GM19468 (cell line): Measurements from ENCODE around the gene RPTOR.

Experiments
- ATAC-seq: cut with Tn5 transposase; IDR thresholded peaks from one replicate; pipeline ENCODE4 v1.9.1; 2021; ENCODE audit warnings: mild to moderate bottlenecking, moderate library complexity, moderate number of reproducible peaks; ENCODE audit not compliant: unreplicated experiment; ENCODE audit errors: extremely low read depth

Gene RPTOR

DNA sequence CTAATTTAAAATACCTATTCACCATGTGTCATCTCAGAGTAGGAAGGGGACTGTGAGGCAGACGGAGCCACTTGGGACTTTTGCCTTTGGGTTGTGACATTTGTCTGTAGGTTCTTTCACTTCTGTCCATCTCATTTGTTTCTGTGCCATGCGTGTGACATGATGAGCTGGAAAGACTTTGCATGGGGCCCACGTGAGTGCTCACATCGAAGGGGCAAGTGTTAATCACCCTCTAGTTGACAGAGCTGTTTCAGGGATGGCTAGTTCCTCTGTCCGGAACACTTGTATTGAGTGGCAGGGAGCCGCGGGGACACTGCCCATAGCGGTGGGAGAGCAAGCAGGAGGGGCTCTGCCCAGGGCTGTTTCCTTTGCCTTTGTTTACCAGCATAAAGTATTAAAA, 112.0 kb downstream of the RPTOR start:
- no peak for ATAC-seq

DNA sequence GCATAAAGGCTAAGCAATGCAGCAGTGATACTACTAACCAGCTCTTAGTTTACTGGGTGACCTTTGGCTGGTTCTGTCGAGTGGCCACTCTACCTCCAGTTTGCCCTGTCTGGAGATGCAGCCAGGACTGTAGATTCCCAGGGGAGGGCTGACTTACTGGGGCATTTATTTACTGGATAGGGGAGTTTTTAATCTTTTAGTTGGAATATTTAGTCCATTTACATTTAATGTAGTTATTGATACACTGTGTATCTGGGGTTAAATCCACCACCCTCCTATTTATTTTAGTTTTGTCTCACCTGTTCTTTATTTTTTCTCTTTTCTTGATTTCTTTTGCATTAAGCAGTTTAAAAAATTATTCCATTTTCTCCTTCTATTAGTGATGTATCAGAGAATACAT, 112.9 kb downstream of the RPTOR start:
- no peak for ATAC-seq

DNA sequence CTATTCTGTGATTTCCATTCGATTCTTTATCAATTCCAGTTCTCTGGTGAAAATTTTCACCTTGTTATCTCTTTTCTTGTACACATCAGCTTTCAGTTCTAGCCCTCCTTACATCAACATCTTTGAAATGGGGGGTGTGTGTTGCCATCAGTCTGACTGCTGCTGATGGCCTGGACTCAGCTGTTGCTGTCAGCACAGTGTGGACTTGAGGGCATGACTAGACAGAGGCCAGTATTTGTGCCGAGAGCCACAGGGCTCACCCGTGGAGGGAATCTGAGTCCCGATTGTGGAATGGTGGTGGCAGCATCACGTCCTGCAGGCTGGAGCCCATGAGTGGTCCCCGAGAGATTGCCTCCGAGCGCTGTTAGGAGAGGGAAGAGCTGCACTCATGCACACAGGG, 114.2 kb downstream of the RPTOR start:
- no peak for ATAC-seq

DNA sequence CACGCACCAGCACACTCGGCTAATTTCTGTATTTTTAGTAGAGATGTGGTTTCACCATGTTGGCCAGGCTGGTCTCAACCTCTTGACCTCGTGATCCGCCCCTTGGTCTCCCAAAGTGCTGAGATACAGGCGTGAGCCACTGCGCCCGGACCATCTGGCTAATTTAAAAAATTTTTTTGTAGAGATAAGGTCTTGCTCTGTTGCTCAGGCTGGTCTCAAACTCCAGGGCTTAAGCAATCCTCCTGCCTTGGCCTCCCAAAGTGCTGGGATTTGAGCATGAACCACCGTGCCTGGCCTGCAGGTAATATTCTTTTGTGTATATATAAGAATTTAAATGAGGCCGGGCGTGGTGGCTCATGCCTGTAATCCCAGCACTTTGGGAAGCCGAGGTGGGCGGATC, 115.0 kb downstream of the RPTOR start:
- no peak for ATAC-seq

DNA sequence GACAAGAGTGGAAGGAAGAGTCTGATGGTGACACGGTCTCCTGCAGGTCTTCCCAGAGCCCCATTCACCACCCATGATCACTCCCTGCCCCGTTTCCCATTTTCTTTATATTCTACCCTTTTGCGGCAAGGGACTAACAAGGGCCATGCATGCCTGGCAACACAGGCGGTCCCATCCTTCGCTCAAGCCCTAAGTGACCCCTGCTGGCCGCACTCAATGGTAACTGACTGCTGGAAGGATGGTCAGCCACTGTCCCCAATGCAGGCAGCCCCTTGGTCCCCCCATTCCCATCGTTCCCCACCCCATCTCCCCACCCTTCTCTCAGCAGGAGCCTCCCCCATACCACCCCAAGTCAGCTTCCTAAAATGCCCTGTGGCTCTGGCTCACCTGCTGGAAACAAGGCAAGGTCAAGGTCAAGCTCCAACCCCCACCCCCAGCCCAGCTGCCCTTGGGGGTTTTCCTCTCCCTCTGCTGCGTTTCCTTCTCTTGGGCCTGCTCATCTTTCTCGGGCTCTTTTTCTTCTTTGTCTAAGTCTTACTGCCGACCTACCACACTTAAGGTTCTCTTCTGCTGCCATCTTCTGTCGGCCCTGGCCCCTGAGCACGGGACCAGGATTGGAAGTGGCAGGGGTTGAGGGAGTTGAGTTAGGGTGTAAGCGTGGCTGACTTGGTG, 116.0 kb downstream of the RPTOR start:
- no peak for ATAC-seq

DNA sequence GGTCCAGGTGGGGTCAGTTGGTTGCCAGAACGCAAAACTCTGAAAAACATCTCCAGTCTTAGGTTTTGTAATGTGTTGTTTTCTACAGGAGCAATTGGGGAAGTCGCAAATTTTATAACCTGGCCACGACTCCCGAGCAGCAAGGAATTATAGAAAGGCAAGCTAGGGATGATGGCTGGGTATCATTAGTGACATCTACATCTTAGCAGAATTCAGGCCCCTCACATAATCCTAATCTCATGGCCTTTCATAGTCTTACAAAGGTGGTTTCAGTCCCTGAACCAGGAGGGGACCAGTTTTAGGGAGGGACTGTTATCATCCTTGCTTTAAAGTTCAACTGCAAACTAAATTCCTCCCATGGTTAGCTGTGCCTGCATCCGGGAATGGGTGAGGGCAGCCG, 117.9 kb downstream of the RPTOR start:
- ATAC-seq: no peak

DNA sequence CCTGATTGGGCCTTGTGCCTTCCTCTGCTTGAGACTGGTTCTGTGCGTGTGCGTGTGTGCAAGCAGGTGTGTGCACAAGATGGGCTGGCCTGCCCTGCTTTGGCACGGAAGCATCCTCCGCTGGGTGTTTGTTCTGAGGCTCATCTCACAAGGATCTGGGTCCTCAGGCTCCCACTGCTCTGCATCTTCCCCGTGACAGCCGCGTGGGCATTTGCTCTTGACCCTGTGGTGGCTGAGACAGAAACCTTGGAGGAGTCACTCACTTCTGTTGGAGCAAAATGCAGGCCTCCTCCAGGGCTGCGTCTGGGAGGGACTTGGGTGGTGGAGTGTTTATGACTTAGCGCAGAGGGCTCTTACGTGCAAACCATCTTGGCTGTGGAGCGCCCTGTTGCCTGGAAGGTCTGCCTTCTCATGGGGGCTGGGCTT, 119.2 kb downstream of the RPTOR start:
- ATAC-seq: no peak

DNA sequence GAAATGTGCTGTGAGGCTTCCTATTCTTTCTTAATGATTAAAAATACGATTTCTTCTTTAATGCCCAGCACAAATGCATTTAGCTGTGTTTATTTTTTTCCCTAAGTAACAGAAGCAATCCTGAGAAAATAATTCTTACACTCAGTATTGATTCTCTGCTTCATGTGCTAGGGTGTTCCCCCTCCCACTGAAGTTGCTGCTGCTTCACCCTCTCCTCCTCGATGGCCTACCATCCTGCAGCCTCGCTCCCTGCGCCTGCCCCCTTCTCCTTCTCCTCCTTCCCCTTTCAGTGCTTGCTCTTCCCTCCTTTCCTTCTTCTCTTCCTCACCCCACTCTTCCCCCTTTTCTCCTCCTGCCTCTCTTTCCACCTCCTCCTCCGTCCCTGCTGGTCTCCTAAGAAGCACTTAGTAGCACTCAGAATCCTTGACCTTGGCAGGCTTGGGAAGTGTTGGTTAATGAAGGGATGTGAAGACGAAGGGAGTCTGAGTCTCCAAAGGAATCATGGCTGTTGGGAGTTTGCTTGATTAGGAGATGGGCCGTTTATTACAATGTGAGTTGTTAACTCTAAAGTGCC, 119.7 kb downstream of the RPTOR start:
- ATAC-seq: no peak

DNA sequence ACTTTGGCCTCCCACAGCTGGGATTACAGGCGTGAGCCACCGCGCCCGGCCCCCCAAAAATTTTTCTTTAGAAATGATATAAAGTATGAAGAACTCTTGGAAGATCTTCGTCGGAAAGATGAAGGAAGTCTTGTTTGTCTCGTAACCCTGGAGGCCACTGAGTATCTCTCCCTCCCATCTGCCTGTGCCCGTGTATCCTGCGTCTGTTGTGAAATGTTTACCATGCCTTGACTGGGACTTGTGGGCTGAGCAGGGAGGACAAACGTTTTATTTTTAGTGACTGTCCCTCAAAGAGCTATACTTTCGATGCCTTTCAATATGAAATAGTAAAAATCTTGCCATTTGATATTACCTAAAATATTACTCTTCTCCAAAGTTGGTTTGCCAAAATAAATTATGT, 121.2 kb downstream of the RPTOR start:
- no peak for ATAC-seq

DNA sequence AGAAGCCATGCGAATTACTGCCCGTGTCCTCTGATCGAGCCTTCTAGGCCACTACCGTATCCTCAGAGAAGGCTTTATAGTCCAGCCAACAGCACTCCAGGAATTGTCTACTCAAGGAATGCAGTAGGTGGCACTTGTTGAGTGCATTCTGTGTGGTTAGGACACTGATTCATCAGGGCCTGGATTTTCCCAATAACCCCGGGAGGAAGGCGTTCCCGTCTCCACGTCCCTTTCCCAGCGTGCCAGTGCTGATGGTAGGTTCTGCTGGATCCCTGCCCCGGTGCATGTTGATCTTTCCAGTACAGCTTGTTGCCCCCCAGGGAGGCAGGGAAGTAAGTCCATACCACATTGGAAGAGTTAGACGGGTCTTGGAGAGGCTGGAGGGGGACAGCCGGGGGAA, 122.2 kb downstream of the RPTOR start:
- ATAC-seq: no peak

DNA sequence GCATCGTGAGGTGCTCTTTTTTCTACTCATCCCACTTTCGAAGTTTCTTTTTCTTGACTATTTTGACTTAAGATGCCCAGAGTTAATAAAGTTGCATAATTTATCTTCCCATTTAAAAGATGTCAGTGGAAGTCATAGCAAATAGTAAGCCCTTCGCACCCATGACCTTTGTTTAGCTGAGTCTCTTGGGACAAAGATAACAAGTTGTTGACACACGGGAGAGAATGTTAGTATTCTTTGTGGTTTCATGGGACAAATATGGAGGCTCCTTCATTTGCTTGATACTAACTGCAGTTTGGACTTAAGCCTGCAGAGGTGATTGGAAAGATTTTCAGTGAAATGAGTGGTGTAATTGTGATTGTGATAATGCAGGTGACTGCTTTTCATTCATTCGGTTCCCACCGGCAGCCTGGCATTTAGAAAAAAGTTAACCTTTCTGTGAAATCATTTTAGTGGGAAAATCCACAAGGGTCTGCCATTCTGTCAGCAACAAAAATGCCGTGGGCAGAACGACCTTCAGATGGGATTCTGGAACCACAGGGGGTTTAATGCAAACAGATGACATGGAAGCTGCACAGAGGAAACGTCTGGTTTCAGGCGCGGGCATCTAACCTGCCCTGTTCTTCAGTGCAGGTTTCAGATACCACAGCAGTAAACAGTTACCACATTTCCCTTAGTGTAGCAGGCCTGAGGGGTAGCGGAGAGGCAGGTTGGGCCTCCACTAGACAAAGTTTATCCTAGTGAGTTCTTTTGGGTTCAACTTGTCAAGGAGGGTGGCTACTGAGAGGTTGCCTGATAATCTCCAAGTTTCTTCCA, 123.0 kb downstream of the RPTOR start:
- no peak for ATAC-seq

DNA sequence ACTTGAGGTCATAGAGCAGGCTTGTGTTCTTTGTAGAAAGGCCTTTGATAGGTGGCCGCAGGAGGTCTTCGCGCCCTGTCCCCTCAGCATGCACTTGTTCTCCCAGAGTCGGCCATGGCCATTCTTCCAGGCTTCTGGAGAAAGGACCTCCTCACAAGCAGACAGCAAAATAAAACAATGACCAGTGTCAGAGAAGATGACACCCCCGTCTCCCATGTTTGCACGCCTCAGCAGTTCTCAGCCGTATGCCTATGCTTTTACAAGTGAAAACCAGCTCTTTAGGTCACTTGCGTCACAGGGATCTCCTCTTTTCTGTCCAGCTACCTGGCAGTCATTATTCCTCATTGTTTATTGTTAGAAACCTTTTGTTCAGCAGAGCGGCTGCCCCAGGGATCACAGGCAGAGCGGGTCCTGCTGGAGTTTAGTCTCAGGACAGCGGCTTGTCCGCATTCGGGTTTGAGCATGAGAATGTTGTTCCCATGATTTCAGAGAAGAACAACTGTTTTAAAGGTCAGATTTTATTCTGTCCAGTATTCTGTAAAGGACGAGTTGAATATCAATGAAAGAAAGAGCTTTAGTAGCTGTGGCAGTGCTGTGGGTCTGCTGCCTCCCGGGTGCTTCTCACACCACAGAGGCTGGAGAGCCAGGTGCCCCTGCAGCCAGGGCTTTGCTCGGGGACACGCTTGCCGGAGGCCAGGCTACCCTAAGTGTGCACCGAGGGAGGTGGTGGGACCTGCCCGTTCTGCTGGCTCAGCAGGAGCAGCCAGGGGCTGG, 123.9 kb downstream of the RPTOR start:
- no peak for ATAC-seq

DNA sequence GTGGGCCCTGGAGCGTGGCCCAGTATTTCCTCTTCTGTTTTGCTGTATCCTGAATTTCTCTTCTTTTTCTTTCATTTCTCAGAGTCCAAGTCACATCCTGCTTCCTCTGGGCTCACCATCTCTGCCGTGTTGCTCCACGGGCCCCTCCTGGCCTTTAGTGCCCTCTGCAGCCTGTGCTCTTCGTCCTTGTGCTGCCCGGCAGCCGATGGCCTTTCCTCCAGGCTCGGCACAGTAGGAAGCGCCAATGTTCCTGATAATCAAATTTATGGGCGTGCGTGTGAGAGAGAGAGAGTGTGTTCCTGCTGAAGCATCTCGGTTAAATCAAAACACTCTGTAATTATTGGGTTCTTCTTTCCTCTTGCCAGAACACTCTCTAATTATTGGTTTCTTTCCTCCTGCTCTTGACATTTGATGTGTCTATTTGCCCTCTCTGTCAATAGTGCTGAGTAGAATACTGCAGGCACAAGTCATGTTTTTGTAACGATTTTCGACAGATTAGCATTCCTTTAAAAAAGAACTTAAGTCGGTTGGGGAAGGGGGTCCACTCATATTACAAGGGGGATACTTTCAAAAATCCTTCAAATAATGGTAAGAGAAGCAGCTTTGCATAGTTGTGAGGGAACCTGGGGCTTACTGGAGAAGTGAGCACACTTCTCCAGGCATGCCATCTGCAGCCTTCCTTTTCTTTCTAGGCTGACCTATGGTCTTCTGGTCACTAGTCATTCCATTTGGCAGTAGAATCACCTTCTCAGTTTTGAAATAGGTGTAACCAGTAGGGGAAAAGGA, 126.6 kb downstream of the RPTOR start:
- ATAC-seq: no peak

DNA sequence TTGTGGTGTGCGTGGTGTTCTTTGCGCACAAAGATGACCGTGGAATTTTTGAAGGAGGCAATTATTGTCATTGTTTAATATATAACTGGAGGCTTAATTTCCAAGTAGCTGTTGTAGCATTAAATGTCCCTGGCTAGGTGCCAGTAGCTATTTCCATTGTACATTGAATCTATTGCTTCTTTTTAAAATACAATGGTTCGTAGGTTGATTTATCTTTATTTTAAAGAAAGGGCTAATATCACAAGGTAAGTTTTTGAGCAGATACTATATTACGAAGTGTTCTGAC, 127.1 kb downstream of the RPTOR start:
- ATAC-seq: no peak

DNA sequence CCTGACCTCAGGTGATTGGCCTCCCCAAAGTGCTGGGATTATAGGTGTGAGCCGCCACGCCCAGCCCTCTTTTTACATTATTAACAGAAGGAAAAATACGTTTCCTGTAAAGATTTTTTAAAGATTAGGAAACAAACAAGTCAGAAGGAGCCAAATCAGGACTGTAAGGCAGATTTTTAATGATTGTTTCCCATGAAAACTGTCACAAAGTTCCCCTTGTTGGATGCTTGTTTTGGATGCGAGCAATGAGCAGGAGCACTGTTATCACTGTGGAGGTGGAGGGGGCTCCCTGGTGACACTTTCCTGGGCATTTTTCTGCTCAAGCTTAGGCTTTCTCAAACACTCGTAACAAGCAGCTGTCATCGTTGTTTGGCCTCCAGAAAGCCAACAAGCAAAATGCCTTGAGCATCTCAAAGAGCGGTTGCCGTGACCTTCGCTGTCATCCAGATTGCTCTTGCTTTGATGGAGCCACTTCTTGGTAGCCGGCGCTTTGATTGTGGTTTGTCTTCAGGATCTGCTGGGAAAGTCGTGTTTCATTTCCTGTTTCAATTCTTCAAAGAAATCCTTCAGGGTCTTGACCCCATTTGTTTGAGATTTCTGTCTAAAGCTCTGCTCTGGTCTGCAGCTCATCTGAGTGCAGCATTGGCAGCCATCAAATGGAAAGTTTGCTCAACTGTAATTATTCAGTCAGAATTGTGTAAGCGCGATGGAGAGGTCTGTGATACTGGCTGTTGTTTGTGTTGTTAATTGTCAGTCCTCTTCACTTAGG, 128.7 kb downstream of the RPTOR start:
- no peak for ATAC-seq

DNA sequence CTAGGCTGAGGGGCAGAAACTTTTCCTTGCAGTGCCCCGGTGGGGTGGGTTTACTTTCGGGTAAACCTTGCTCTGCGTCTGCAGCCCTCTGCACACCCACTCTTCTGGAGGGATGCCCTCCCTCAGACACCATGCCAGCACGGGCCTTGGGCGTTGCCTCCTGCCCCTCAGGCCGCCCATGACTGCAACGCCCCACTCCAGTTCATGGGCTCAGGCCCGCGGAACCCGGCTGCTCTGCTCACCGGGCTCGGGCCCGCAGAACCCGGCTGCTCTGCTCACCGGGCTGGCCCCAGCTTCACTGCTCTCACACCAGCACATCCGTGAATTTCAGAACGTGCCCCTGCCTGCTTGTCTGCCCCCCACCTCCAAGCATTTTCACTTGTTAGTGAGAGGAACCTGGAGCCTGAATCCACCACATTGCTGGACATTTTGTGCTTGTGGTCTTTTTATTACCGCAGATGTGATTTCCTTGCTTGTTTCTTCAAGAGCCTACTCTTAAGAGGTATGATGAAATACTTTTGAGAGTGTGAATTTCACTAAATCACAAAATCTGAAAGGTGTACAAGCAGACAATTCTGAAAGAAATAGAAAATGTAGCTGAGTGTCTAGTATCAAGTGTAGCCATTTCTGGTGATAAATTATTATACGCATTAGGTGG, 130.9 kb downstream of the RPTOR start:
- ATAC-seq: no peak

DNA sequence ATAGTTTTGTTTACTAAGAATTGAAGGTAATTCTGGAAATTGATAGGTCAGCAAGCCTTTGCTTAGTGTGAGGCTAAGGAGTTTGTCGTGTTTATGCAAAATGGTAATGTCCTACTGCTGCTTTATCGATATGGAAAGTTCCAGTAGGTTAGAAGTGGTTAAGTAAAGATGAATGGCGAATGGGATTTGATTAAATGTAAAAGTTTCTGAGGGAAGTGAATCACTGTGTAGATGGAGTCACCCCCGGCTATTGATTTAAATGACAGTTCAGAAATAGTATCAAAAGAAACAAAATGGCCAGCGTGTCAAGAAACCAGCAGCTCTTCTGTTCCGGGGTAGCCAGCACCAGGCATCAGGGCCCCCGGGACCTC, 131.4 kb downstream of the RPTOR start:
- ATAC-seq: no peak

DNA sequence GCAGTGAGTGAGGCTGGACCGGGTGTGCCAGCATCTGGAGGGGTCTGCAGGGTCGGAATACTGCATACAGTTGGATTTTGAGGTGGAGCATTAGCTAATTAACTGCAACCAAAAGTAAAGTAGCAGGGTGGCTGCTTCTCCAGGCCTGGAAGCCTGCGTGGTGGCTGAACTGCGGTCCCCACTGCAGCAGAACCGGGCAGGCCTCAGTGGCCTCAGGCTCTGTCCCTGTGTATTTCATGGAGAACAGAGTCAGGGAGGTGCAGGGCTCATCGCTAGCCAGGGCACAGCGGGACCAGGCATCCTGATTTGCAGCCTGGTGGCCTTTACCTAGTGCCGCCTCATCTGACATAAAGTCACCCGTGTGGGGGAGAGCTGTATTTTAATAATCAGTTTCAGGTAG, 131.9 kb downstream of the RPTOR start:
- ATAC-seq: no peak

DNA sequence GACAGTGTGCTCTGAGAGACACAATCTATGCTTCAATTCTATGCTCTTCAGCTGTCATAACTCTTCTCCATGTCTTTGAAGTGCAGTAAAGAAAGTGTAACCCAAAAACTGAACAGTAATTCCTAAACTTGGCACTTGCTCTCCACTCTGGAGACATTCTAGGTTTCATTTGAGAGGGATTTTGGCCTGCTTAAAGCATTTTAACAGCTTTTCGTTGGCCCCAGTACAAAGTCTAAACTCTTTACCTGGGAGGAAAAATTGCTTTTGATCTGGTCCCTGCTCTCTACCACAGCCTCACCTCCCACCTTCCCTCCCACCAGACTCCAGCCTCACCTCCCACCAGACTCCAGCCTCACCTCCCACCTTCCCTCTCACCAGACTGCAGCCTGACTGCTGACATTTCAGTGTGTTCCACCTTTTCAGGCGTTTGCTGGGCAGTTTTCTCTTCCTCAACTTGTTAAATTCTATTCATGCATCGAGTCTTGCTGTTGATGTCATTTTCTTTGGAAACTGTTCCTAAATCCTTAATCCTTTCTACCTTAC, 132.6 kb downstream of the RPTOR start:
- no peak for ATAC-seq
